Hippocampal formation (tissue), 2 donors: ENCODE data around the gene CT45A2.
"Not testable (repeated sequence)": the region's sequence is repeated elsewhere in the genome, so short reads cannot be mapped to it uniquely, and the experiment has no call there.

Source experiments
- DNase-seq, 2 donors: peaks; one replicate each; lab custom pipeline; 2025; lab: John Stamatoyannopoulos, UW

CT45A2 gene

DNA sequence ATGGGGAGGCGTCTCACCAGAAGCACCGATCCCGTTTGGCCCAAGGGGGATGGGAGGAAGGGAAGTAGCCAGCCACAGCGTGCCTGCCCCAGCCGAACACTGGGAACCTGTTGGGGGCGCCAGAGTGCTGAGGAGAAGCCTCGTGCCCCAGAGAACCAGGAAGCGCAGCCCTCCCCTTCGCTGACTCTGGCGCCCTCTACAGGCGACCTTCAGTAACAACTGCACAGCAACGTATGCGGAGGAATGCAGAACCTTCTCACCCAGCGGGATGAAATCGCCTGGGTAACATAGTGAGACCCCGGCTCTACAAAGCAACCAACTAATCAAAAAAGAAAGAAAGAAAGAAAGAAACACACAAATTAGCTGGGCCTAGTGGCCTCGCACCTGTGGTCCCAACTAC, at the start of gene CT45A2:
Gene CT45A2, minus strand, starts transcription at position 101 of the 400 bp plus-strand sequence. CDS start 3,747 bp downstream, outside the sequence.
- not testable (repeated sequence) for DNase-seq

GRCh38 chrX:135854438-135854837, 34.6 kb upstream of the CT45A2 start, which contains the start of gene CT45A8:
CT45A8 (minus strand) TSS chrX:135854538; CDS start chrX:135850783, 3,755 bp downstream.
- not testable (repeated sequence) for DNase-seq

DNA sequence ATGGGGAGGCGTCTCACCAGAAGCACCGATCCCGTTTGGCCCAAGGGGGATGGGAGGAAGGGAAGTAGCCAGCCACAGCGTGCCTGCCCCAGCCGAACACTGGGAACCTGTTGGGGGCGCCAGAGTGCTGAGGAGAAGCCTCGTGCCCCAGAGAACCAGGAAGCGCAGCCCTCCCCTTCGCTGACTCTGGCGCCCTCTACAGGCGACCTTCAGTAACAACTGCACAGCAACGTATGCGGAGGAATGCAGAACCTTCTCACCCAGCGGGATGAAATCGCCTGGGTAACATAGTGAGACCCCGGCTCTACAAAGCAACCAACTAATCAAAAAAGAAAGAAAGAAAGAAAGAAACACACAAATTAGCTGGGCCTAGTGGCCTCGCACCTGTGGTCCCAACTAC, 17.4 kb upstream of the CT45A2 start, which contains the start of gene CT45A7:
Gene CT45A7, minus strand, starts transcription at position 101 of the 400 bp plus-strand sequence. CDS start 3,747 bp downstream, outside the sequence.
- not testable (repeated sequence) for DNase-seq

DNA sequence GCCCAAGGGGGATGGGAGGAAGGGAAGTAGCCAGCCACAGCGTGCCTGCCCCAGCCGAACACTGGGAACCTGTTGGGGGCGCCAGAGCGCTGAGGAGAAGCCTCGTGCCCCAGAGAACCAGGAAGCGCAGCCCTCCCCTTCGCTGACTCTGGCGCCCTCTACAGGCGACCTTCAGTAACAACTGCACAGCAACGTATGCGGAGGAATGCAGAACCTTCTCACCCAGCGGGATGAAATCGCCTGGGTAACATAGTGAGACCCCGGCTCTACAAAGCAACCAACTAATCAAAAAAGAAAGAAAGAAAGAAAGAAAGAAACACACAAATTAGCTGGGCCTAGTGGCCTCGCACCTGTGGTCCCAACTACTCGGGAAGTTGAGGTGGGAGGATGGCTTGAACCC, 17.1 kb downstream of the CT45A2 start, which contains the start of gene CT45A6:
Gene CT45A6, minus strand, starts transcription at position 101 of the 400 bp plus-strand sequence. CDS start 3,794 bp downstream, outside the sequence.
- DNase-seq, result not testable (repeated sequence)

- not testable (repeated sequence) for DNase-seq
Measured at GRCh38 chrX:135785403-135785802, 34.4 kb downstream of the CT45A2 start, which contains the start of gene CT45A5. CT45A5 (minus strand) TSS chrX:135785503; CDS start chrX:135781729, 3,774 bp downstream.

DNA sequence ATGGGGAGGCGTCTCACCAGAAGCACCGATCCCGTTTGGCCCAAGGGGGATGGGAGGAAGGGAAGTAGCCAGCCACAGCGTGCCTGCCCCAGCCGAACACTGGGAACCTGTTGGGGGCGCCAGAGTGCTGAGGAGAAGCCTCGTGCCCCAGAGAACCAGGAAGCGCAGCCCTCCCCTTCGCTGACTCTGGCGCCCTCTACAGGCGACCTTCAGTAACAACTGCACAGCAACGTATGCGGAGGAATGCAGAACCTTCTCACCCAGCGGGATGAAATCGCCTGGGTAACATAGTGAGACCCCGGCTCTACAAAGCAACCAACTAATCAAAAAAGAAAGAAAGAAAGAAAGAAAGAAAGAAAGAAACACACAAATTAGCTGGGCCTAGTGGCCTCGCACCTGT, 51.7 kb downstream of the CT45A2 start, which contains the start of gene CT45A3:
Gene CT45A3, minus strand, starts transcription at position 101 of the 400 bp plus-strand sequence. CDS start 3,747 bp downstream, outside the sequence.
- not testable (repeated sequence) for DNase-seq
